Lower leg skin (tissue), 4 donors: ENCODE measurements around the gene ROR2. TPM values are rescaled to one million over a fixed set of nuclear protein-coding genes. Genes with fewer than 3 reads are reported as not detected.

Experiments used
- DNase-seq, 2 donors: peaks; one replicate each; pipeline ENCODE4 v3.0.0-alpha.2; 2019; ENCODE audit warnings: low spot score in 2 of 2
- H3K4me3 ChIP-seq: fragments of 200-600 bp; sonication (generic); 2 replicates; pipeline ENCODE4 v1.5.1; 2017; ENCODE audit warnings: mild to moderate bottlenecking, low read depth; ENCODE audit not compliant: poor library complexity, severe bottlenecking
- CTCF ChIP-seq, 3 donors: fragments of 450-650 bp; IDR thresholded peaks; one replicate each; pipeline ENCODE4 v1.5.1; 2016; ENCODE audit warnings: antibody characterized with exemption in 3 of 3, mild to moderate bottlenecking in 3 of 3, moderate library complexity in 2 of 3
- POLR2A ChIP-seq, 2 donors: fragments of 450-650 bp; IDR thresholded peaks; one replicate each; pipeline ENCODE4 v1.6.1; 2016 to 2017; ENCODE audit warnings: antibody characterized with exemption in 2 of 2, mild to moderate bottlenecking in 1 of 2, moderate library complexity in 1 of 2
- WGBS, 2 donors: methylation state at CpG; one replicate each; pipeline ENCODE4 v1.1.5; 2018; 5-methylcytosine and 5-hydroxymethylcytosine counted together
- intact Hi-C: fragments of 100-400 bp; cut with DNase I; formaldehyde crosslinking; loops from one replicate; pipeline ENCODE4 v1.15.0; 2023; ENCODE audit warnings: low total_unique reads
- total RNA-seq, 4 donors: library from RNA; depleted of rRNA; stranded (reverse); fragments of >200 nt; gene quantifications; one replicate each; pipeline ENCODE4 v1.1.0, GENCODE V29; 2016

ROR2 gene
- total RNA-seq, 4 donors from 2014 or later, result 2.3 to 8.7 (median 5.8) TPM

- WGBS, 2 donors, result 79 to 80% methylated on average over 4 of the region's 4 CpGs
- intact Hi-C loops, result no loop called here
- no peak for DNase-seq
- TF ChIP-seq POLR2A (IDR thresholded peaks at IDR 0.05), result no peak
- no peak overlapping the region for H3K4me3 ChIP-seq
Observed at GRCh38 chr9:91757782-91758181, 192.2 kb downstream of the ROR2 start.

DNA sequence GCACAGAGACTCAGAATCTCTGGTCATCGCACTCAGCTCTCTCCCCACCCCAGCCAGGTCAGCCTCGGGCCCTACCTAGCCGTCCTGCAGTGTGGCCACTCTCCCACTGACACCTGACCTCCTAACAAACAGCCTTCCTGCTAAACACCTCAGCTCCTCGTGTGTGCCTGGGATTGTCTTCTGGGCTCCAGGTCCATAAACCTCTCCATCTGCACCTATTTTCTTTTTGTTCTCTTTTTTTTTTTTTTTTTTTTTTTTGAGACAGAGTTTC, 193.6 kb downstream of the ROR2 start:
- WGBS, 2 donors, result 91 to 94% methylated on average over 4 of the region's 4 CpGs
- no peak overlapping the region for H3K4me3 ChIP-seq
- intact Hi-C loops, result no loop called here
- TF ChIP-seq POLR2A (IDR thresholded peaks at IDR 0.05) (no peak), CTCF (IDR thresholded peaks at IDR 0.05) (no peak)
- DNase-seq, result no peak

DNA sequence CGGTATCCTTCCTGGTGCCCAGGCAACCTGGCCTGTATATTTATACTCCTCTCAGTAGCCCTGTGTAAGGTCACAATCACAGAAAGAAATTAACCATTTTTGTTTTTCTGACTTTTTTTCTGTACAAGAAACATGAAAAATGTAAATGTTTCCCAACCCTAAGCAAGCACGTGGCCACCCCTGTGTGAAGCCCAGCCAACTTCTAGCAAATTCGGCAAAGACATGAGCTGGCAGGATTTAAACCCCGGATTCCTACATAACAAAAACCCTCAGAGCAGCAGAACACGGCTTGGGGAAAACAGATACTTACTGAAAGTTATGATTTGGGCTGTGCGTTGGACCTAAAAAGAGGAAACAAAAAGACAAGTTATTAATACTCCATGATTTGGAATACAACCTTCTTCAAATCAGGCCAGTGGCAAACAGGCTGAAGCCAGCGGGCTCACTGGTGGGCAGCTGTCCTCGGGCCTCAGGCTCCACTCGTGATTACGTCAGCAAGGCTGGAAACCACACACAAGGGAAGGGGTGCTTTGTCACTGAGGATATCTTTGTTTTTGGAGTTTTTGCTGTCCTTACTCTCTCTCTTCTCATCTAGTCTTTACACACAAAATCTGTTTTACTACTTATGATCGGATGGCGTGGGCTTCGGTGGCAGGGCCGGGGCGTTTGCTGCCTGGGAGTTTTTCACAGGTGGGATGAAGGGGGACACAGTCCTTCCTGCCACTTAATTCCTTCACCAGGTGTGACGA, 194.1 kb downstream of the ROR2 start:
- 72 to 74% methylated on average over 16 of the region's 16 CpGs for WGBS, 2 donors
- intact Hi-C loops, result no loop called here
- TF ChIP-seq POLR2A (IDR thresholded peaks at IDR 0.05) (no peak), CTCF (IDR thresholded peaks at IDR 0.05) (no peak)
- no peak for DNase-seq
- no peak overlapping the region for H3K4me3 ChIP-seq

GRCh38 chr9:91753711-91754110, 196.3 kb downstream of the ROR2 start:
- 46 to 50% methylated on average over 2 of the region's 2 CpGs for WGBS, 2 donors
- intact Hi-C loops, result no loop called here
- no peak for DNase-seq
- no peak overlapping the region for H3K4me3 ChIP-seq
- no peak for TF ChIP-seq CTCF (IDR thresholded peaks at IDR 0.05)
- no peak for TF ChIP-seq POLR2A (IDR thresholded peaks at IDR 0.05)

- TF ChIP-seq POLR2A (IDR thresholded peaks at IDR 0.05), result no peak
- intact Hi-C loops, result no loop called here
- DNase-seq, result no peak
- H3K4me3 ChIP-seq, result no peak overlapping the region
- 65 to 76% methylated on average over 2 of the region's 2 CpGs for WGBS, 2 donors
Observed at GRCh38 chr9:91751922-91752321, 198.1 kb downstream of the ROR2 start.

- no peak overlapping the region for H3K4me3 ChIP-seq
- intact Hi-C loops, result no loop called here
- 51 to 65% methylated on average over 6 of the region's 6 CpGs for WGBS, 2 donors
- TF ChIP-seq POLR2A (IDR thresholded peaks at IDR 0.05) (no peak), CTCF (IDR thresholded peaks at IDR 0.05) (no peak)
- no peak for DNase-seq
Observed at GRCh38 chr9:91750343-91750742, 199.7 kb downstream of the ROR2 start.

GRCh38 chr9:91746904-91747303, 203.1 kb downstream of the ROR2 start:
- intact Hi-C loops, result no loop called here
- 58 to 61% methylated on average over 9 of the region's 9 CpGs for WGBS, 2 donors
- H3K4me3 ChIP-seq, result no peak overlapping the region
- DNase-seq, result no peak
- TF ChIP-seq POLR2A (IDR thresholded peaks at IDR 0.05), result no peak
- no peak for TF ChIP-seq CTCF (IDR thresholded peaks at IDR 0.05)
